MM.1S (cell line): Measurements from ENCODE around the gene LILRB5.

ENCODE experiments used
- CTCF ChIP-seq: fragments of 300-600 bp; sonication (generic); IDR thresholded peaks from 2 replicates; pipeline ENCODE4 v1.5.1; 2016; ENCODE audit warnings: antibody characterized with exemption, low read length, mixed read lengths
- EZH2 ChIP-seq: fragments of 300-600 bp; sonication (generic); optimal IDR thresholded peaks from 2 replicates; pipeline ENCODE3; 2017; ENCODE audit warnings: low read depth, mild to moderate bottlenecking, antibody characterized with exemption, low read length, mixed read lengths
- EZH2phosphoT487 ChIP-seq: fragments of 300-600 bp; sonication (generic); IDR thresholded peaks from 2 replicates; pipeline ENCODE4 v1.6.1; 2018; ENCODE audit warnings: antibody characterized with exemption, low read length

DNA sequence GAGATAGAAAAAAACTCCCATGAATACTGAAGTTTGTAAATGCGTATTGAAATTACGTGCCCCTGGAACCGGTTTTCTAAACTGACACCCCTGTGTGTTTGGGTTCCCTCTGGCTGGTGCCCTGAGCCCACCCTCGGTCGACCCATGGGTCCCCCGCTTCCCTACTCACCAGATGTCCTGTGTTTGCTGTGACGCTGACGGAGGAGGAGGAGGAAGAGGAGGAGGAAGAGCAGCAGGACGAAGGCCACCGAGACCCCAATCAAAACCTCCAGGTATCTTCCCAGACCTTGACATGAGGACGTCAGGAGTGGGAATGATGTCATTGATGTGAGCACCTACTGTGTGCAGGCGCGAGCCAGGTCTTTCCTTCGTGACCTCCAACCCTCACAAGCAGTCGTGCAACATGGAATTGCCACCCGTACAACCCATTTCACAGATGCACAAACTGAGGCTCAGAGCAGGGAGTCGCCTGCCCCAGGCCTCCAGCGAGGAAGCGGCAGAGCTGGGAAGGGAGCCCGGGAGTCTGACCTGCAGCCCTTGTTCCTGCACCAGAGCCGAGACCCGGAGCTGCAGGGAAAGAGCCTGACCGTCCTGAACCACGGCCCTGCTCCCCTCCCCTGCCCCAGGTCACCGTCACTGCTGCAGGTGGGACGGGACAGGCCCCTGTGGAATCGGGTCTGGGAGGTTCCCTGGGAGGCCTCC, 38.0 kb downstream of the LILRB5 start:
- TF ChIP-seq CTCF (no peak), EZH2 (no peak), EZH2phosphoT487 (no peak)
